Measurements from ENCODE around the gene GPR132. TPM values are rescaled to one million over a fixed set of nuclear protein-coding genes. Genes with fewer than 3 reads are reported as not detected.

Gene GPR132
- total RNA-seq, 1 experiment from 2014 or later, result not detected

- POLR2A ChIA-PET (ENCODE audit: unreplicated experiment), result no interaction called here
- TF ChIP-seq EZH2 (IDR thresholded peaks at IDR 0.05; ENCODE audit: low read depth) (no peak), CTCF (conservative IDR thresholded peaks at IDR 0.05) (no peak)
- CTCF ChIA-PET, result no interaction called here
- Histone ChIP-seq H3K4me1 (replicated peaks; ENCODE audit: insufficient read depth) (no peaks in the 10 kb centered on the region), H3K9me2 (ENCODE audit: insufficient read depth) (no peaks in the 10 kb centered on the region), H3F3A (ENCODE audit: insufficient read depth, low read depth) (no peaks in the 10 kb centered on the region; the same call in 1 of the 2 replicates), H3K27ac (no peak overlapping the region), H3K4me2 (no peak overlapping the region), H4K20me1 (ENCODE audit: insufficient read depth) (no peaks in the 10 kb centered on the region), H3K79me2 (ENCODE audit: low read depth) (no peaks in the 10 kb centered on the region), H3K4me3 (no peak overlapping the region), H3K36me3 (ENCODE audit: low read depth) (no peaks in the 10 kb centered on the region), H2AFZ (no peak overlapping the region), H3K9me3 (ENCODE audit: insufficient read depth, low read depth) (no peaks in the 10 kb centered on the region), H3K27me3 (ENCODE audit: insufficient read depth, low read depth) (no peaks in the 10 kb centered on the region)
- intact Hi-C loops (cut with micrococcal nuclease; ENCODE audit: unreplicated experiment), result no loop called here
- no peak for DNase-seq
- BruUV-seq (replicated peaks), result no TSS peak
Measured at GRCh38 chr14:105069522-105069870, 4.3 kb upstream of the GPR132 start.

- Histone ChIP-seq H3K4me2 (no peak overlapping the region), H3K9me3 (ENCODE audit: insufficient read depth, low read depth) (no peaks in the 10 kb centered on the region), H3K4me1 (replicated peaks; ENCODE audit: insufficient read depth) (no peaks in the 10 kb centered on the region), H3K4me3 (no peak overlapping the region), H3K27me3 (ENCODE audit: insufficient read depth, low read depth) (no peaks in the 10 kb centered on the region), H3K27ac (no peak overlapping the region), H3K79me2 (ENCODE audit: low read depth) (no peaks in the 10 kb centered on the region), H4K20me1 (ENCODE audit: insufficient read depth) (no peaks in the 10 kb centered on the region), H2AFZ (no peak overlapping the region), H3K9me2 (ENCODE audit: insufficient read depth) (no peaks in the 10 kb centered on the region), H3K36me3 (ENCODE audit: low read depth) (no peaks in the 10 kb centered on the region), H3F3A (ENCODE audit: insufficient read depth, low read depth) (no peaks in the 10 kb centered on the region; the same call in 1 of the 2 replicates)
- BruUV-seq (replicated peaks), result no TSS peak
- intact Hi-C loops (cut with micrococcal nuclease; ENCODE audit: unreplicated experiment), result no loop called here
- ChIA-PET CTCF (no interaction called here), POLR2A (ENCODE audit: unreplicated experiment) (no interaction called here)
- no peak for DNase-seq
- TF ChIP-seq CTCF (conservative IDR thresholded peaks at IDR 0.05) (no peak), EZH2 (IDR thresholded peaks at IDR 0.05; ENCODE audit: low read depth) (no peak)
Measured at GRCh38 chr14:105068818-105069217, 3.6 kb upstream of the GPR132 start.

- Histone ChIP-seq H3K4me3 (no peak overlapping the region), H3K4me2 (no peak overlapping the region), H3F3A (ENCODE audit: insufficient read depth, low read depth) (no peaks in the 10 kb centered on the region; the same call in 1 of the 2 replicates), H3K9me3 (ENCODE audit: insufficient read depth, low read depth) (no peaks in the 10 kb centered on the region), H2AFZ (no peak overlapping the region), H3K79me2 (ENCODE audit: low read depth) (no peaks in the 10 kb centered on the region), H3K36me3 (ENCODE audit: low read depth) (no peaks in the 10 kb centered on the region), H3K27me3 (ENCODE audit: insufficient read depth, low read depth) (no peaks in the 10 kb centered on the region), H4K20me1 (ENCODE audit: insufficient read depth) (no peaks in the 10 kb centered on the region), H3K9me2 (ENCODE audit: insufficient read depth) (no peaks in the 10 kb centered on the region), H3K27ac (no peak overlapping the region), H3K4me1 (replicated peaks; ENCODE audit: insufficient read depth) (no peaks in the 10 kb centered on the region)
- CTCF ChIA-PET, result no interaction called here
- intact Hi-C loops (cut with micrococcal nuclease; ENCODE audit: unreplicated experiment), result no loop called here
- no peak for TF ChIP-seq EZH2 (IDR thresholded peaks at IDR 0.05; ENCODE audit: low read depth)
- TF ChIP-seq CTCF (conservative IDR thresholded peaks at IDR 0.05), result no peak
- POLR2A ChIA-PET (ENCODE audit: unreplicated experiment), result no interaction called here
- no peak for DNase-seq
- no TSS peak for BruUV-seq (replicated peaks)
Measured at GRCh38 chr14:105067969-105068301, 2.7 kb upstream of the GPR132 start.

All from PC-9 (cell line).